Thyroid gland (tissue), 4 donors: ENCODE results near the gene CWC27.

Source experiments
- POLR2A ChIP-seq, 2 donors: fragments of 450-650 bp; IDR thresholded peaks; one replicate each; pipeline ENCODE4 v1.6.1; 2017; ENCODE audit warnings: antibody characterized with exemption in 2 of 2, mild to moderate bottlenecking in 2 of 2, moderate library complexity in 1 of 2
- TF ChIP-seq, protein P1 (sequence below), 6 experiments: fragments of 200-600 bp in 3 of 6; fragments of 450-650 bp in 3 of 6; sonication (generic) in 3 of 6; IDR thresholded peaks; one replicate each; pipeline ENCODE4 v1.5.1; 2016 to 2019; ENCODE audit warnings: antibody characterized with exemption in 6 of 6, mild to moderate bottlenecking in 2 of 6, inconsistent platforms in 1 of 6, moderate library complexity in 1 of 6

GRCh38 chr5:65061974-65062353 is 293.2 kb downstream of the CWC27 start:
- TF ChIP-seq POLR2A (IDR thresholded peaks at IDR 0.05), result no peak
- TF ChIP-seq, protein P1, sequence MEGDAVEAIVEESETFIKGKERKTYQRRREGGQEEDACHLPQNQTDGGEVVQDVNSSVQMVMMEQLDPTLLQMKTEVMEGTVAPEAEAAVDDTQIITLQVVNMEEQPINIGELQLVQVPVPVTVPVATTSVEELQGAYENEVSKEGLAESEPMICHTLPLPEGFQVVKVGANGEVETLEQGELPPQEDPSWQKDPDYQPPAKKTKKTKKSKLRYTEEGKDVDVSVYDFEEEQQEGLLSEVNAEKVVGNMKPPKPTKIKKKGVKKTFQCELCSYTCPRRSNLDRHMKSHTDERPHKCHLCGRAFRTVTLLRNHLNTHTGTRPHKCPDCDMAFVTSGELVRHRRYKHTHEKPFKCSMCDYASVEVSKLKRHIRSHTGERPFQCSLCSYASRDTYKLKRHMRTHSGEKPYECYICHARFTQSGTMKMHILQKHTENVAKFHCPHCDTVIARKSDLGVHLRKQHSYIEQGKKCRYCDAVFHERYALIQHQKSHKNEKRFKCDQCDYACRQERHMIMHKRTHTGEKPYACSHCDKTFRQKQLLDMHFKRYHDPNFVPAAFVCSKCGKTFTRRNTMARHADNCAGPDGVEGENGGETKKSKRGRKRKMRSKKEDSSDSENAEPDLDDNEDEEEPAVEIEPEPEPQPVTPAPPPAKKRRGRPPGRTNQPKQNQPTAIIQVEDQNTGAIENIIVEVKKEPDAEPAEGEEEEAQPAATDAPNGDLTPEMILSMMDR (IDR thresholded peaks at IDR 0.05), result no peak
